ENCODE measurements around the gene TBCD. TPM values are rescaled to one million over a fixed set of nuclear protein-coding genes. Genes with fewer than 3 reads are reported as not detected.
A peak's percentile ranks its signal among the peaks of the same experiment; 100 is the strongest.

Gene TBCD
- polyA plus RNA-seq, 3 donors from 2014 or later: 70.2 to 142 (median 99.7) TPM

DNA sequence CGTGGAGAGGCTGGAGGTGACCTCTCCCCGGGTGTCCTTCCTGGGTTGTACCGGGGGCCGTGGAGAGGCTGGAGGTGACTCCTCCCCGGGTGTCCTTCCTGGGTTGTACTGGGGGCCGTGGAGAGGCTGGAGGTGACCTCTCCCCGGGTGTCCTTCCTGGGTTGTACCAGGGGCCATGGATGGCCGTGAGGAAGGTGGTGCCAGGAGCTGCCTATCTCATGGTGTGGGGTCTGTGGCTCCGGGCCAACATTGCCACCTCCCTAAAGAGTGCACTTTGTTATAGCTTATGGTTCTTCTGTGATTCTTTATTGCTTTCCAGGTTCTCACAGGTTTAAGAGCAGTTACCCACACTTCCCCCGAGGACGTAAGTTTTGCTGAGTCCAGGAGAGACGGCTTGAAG lies 174.2 kb downstream of the TBCD start:
- Mint-ChIP-seq H3K36me3 (peaks cover 12 to 30% (median 22%) of the 10 kb centered on the region in 3 donors), H3K27ac (no peak overlapping the region), H3K9me3 (no peaks in the 10 kb centered on the region), H3K4me1 (peaks cover 5 to 10% of the 10 kb centered on the region in 2 donors), H3K4me3 (no peak overlapping the region), H3K27me3 (ENCODE audit: low read depth in 3 of 3) (peaks cover 3 to 4% (median 3%) of the 10 kb centered on the region in 3 donors)
- DNase-seq: no peak

DNA sequence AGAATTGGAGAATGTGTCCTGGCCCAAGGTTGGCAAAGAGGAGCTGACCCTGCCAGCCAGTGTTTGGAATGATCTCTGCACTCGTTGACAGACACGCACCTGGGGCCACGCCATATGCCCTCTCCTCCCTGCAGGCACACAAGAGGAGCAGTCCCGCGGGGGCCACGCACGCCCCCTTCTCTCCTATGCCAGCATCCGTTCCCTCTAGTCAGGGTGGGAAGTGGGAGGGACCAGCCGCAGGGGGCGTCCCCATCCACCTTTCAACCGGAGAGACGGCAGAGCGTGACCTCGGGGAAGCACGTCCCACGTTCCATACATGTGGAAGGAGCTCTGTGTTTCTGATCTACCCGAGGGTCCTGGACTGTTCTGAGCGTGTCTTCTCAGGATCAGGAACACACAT lies 174.9 kb downstream of the TBCD start:
- no peak overlapping the region for H3K4me3 Mint-ChIP-seq
- no peak overlapping the region for H3K27ac Mint-ChIP-seq
- H3K9me3 Mint-ChIP-seq: no peaks in the 10 kb centered on the region
- H3K4me1 Mint-ChIP-seq: peaks cover 5 to 10% of the 10 kb centered on the region in 2 donors
- H3K27me3 Mint-ChIP-seq (ENCODE audit: low read depth in 3 of 3): peaks cover 3 to 4% (median 3%) of the 10 kb centered on the region in 3 donors
- no peak for DNase-seq
- H3K36me3 Mint-ChIP-seq: peaks cover 17 to 31% (median 26%) of the 10 kb centered on the region in 3 donors

DNA sequence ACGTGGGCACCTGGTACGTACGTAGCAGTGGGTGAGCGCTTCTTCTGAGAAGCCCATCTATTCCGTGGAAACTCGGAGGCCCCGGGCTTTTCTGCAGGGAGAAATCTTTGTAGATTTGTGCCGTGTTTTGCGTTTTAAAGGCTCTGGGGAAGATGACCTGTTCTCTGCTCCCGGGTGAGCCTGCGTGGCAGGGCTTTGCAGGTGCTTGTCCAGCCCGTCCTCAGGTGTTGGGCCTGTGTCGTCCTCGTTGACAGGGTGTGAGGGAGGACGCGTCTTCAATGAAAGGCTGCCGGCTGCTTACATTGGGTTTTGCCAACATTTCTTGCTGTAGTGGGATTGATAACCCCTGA lies 175.4 kb downstream of the TBCD start:
- Mint-ChIP-seq H3K4me1 (peaks cover 5 to 10% of the 10 kb centered on the region in 2 donors), H3K4me3 (no peak overlapping the region), H3K36me3 (peaks cover 23 to 34% (median 30%) of the 10 kb centered on the region in 3 donors), H3K27ac (no peak overlapping the region), H3K27me3 (ENCODE audit: low read depth in 3 of 3) (peaks cover 0 to 4% (median 3%) of the 10 kb centered on the region in 3 donors), H3K9me3 (no peaks in the 10 kb centered on the region)
- DNase-seq: no peak

DNA sequence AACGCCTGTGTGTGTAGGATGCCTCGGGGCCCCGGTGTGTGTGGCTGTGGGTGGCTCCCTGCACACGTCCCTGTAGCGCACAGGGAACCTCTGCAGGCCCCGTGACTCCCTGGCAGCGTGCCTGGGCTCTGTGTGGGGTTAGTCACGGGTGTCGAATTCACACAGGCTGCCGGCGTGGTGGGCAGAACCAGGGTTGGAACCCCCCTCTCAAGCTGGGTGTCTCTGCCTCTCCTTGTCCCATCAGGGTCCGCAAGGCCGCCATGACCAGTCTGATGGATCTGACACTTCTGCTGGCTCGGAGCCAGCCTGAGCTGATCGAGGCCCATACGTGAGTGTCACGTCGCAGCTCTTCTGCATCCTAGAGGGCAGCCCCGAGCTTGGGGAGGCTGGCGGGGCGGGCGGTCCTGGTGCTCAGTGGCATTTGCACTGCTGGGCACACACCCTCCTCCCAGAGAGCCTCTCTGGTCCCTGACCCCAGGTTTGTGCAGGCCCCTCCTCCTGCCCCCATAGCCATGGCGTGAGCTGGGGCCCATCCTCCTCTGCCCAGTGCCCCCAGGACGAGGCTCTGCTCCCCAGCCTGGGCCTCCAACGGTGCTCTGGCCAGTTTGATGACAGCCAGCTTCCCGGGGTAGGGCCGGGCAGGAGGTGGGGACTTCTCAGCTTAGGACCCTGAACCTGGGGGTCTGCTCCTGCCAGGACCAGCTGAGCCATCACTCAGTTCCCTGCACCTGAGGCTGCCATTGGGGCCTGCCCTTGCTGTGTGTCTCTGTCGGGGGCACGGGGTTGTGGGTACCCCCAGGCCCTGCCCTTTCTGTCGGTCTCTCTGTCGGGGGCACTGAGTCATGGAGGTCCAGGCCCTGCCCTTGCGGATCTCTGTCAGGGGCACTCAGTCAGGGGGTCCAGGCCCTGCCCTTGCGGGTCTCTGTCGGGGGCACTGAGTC lies 176.1 kb downstream of the TBCD start:
- no peak overlapping the region for H3K27ac Mint-ChIP-seq
- peaks cover 2 to 4% of the 10 kb centered on the region in 2 donors for H3K4me1 Mint-ChIP-seq
- H3K4me3 Mint-ChIP-seq: no peak overlapping the region
- DNase-seq: no peak
- H3K36me3 Mint-ChIP-seq: peaks cover 26 to 38% (median 29%) of the 10 kb centered on the region in 3 donors
- H3K9me3 Mint-ChIP-seq: no peaks in the 10 kb centered on the region
- H3K27me3 Mint-ChIP-seq (ENCODE audit: low read depth in 3 of 3): peaks cover 0 to 4% (median 3%) of the 10 kb centered on the region in 3 donors

DNA sequence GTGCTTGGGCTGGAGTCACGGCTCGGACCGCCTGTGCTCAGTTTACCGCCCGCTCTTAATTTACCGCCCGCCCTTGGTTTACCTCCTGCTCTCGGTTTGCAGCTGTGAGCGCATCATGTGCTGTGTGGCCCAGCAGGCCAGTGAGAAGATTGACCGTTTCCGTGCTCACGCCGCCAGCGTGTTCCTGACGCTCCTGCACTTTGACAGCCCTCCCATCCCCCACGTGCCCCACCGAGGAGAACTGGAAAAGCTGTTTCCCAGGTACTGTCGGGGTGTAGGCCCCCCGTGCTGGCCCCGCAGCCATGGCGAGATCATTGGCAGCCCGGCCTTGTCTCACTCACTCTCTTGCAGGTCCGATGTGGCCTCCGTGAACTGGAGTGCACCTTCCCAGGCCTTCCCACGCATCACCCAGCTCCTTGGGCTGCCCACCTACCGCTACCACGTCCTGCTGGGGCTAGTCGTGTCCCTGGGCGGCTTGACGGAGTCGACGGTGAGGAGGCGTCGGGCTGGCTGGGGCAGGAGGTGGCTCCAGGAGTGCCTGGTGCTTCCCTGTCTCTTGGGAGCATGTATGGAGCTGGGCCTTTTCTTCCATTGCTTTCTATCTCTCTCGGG lies 177.3 kb downstream of the TBCD start:
- Mint-ChIP-seq H3K4me3 (no peak overlapping the region), H3K36me3 (peaks cover 26 to 38% (median 29%) of the 10 kb centered on the region in 3 donors), H3K27me3 (ENCODE audit: low read depth in 3 of 3) (peaks cover 0 to 4% (median 3%) of the 10 kb centered on the region in 3 donors), H3K4me1 (no peaks in the 10 kb centered on the region), H3K9me3 (no peaks in the 10 kb centered on the region), H3K27ac (no peak overlapping the region)
- DNase-seq: no peak

DNA sequence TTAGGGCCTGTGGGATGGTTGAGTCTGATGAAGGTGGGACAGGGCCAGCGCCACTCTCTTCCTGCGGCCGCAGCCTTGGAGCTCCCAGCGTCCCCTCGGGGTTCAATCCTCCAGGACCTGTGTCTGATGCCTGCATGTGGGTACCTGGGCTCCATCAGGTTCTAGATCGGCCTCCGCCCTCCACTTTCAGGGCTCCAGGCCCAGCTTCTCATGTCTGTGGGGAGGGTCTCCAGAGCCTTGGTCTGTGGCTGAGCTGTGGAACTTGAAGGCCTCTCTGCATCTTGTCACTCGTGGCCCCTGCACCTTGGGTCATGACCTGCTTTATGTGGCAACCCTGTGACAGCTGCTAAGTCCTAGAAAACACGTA lies 177.8 kb downstream of the TBCD start:
- Mint-ChIP-seq H3K4me3 (no peak overlapping the region), H3K27me3 (ENCODE audit: low read depth in 3 of 3) (peaks cover 0 to 3% (median 2%) of the 10 kb centered on the region in 3 donors), H3K27ac (no peak overlapping the region), H3K4me1 (no peaks in the 10 kb centered on the region), H3K36me3 (peaks cover 26 to 35% (median 27%) of the 10 kb centered on the region in 3 donors), H3K9me3 (no peaks in the 10 kb centered on the region)
- DNase-seq: no peak

DNA sequence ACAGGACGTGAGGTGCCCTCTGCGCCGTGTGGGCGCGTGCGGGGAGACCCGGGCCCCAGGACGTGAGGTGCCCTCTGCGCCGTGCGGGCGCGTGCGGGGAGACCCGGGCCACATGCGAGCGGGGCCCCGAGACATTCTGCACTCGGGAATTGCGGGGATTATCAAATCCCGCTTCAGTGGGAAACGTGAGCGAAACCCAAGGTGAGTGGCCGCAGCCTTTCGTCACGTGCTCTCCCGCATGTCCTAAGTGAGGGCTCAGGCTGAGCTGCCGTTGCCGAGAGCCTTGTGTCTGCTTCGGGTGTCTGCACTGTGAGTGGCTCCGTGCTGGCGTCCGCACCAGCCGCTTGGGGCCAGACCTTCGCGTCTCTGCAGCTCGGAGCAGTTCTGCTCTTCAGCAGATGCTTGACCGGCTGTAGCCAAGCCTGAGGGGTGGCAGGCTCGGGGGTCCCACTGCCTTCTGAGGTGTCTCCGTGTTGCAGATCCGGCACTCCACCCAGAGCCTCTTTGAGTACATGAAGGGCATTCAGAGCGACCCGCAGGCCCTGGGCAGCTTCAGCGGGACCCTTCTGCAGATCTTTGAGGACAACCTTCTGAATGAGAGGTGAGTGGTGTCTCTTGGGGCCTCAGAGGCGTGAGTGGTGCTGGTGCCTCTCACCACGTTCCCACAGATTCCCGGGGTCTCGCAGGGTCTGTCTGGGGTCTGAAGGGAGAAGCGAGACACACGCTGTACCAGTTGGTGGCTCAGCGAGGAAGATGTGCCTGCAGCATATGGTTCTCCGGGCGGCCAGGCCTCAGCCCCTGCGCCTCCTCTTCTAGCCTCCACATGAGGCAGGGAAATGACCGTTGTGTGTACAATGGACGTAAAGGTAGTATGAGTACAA lies 178.4 kb downstream of the TBCD start:
- Mint-ChIP-seq H3K4me3 (no peak overlapping the region), H3K4me1 (no peaks in the 10 kb centered on the region), H3K9me3 (no peaks in the 10 kb centered on the region), H3K27me3 (ENCODE audit: low read depth in 3 of 3) (peaks cover 0 to 3% (median 2%) of the 10 kb centered on the region in 3 donors), H3K27ac (no peak overlapping the region), H3K36me3 (peaks cover 26 to 39% (median 30%) of the 10 kb centered on the region in 3 donors)
- DNase-seq: no peak

DNA sequence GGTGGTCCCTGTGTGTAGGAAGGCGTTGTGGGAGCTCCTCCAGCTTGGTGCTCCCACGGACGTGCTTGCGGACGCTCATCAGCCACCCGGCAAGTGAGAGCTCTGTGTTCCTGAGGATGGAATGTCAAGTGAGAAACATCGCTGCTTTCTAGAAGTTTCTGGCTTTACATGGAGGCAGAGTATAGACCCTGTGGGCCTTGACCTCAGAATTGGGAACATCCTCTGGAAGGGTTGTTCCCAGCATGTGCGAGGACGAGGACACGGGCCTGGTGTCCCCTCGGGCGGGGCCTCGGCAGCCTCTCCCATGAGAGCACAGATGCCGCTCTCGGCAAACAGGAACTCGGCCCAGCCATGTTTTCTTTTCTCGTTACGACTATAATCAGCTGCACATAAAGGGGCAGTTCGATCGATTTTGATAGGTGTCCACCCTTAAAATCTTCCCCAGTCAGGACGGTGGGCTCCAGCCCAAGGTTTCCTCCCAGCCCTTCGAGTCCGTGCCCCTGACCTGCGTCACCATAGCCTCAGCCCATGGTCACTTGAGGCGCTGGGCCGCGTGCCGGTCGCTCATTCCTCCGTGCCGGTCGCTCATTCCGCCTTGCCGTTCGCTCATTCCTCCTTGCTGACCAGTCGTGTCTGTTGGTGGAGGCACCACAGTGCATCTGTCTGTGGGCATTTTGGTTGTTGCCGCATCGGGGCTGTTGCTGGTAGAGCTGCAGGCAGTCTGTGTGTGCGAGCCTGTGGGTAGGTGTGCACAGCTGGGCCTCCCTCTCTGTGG lies 179.2 kb downstream of the TBCD start:
- no peaks in the 10 kb centered on the region for H3K4me1 Mint-ChIP-seq
- no peak overlapping the region for H3K4me3 Mint-ChIP-seq
- no peak overlapping the region for H3K27ac Mint-ChIP-seq
- no peak for DNase-seq
- H3K9me3 Mint-ChIP-seq: no peaks in the 10 kb centered on the region
- peaks cover 29 to 47% (median 37%) of the 10 kb centered on the region in 3 donors for H3K36me3 Mint-ChIP-seq
- H3K27me3 Mint-ChIP-seq (ENCODE audit: low read depth in 3 of 3): peaks cover 0 to 3% (median 2%) of the 10 kb centered on the region in 3 donors

DNA sequence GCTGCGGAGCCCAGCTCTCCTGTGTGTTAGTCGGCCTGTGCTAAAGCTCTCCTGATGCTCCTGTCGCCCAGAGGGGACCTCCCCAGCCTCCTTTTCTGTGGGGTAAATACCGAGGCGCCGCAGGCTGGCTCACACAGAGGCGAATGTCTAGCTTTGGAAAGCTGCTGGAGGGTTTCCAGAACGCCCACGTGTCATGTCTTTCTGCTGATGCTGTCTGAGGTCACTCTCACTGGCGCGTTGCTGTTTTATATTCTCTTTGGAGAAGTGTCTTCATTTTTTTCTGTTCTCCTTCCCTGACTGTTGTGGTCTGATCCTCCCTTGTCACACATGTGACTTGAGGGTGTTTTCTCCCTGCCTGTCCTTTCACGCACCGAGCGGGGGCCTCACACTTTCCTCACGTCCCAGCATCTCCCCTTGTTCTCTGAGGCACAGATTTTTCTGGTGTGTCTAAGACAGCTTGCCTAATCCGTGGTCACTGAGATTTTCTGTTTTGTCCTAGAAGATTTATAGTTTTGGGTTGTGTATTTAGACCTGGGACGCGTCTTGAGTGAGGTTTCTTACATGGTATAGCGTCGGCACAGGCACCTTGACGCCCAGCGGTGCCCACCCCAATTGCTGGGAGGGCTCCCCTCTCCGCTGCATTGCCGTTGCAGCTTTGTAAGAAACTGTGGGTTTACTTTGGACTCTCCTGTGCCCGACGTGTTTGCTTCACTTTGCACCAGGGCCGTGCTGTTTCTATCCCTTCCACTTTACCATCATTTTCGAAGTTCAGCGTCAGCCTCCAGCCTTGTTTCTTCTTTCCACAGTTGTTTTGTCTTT lies 180.0 kb downstream of the TBCD start:
- H3K4me1 Mint-ChIP-seq: no peaks in the 10 kb centered on the region
- H3K4me3 Mint-ChIP-seq: no peak overlapping the region
- peaks cover 25 to 43% (median 31%) of the 10 kb centered on the region in 3 donors for H3K36me3 Mint-ChIP-seq
- no peaks in the 10 kb centered on the region for H3K9me3 Mint-ChIP-seq
- peak overlapping the region in 1 of 6 donors; percentile 37 for H3K27ac Mint-ChIP-seq
- peaks cover 0 to 3% (median 2%) of the 10 kb centered on the region in 3 donors for H3K27me3 Mint-ChIP-seq (ENCODE audit: low read depth in 3 of 3)
- DNase-seq: no peak

DNA sequence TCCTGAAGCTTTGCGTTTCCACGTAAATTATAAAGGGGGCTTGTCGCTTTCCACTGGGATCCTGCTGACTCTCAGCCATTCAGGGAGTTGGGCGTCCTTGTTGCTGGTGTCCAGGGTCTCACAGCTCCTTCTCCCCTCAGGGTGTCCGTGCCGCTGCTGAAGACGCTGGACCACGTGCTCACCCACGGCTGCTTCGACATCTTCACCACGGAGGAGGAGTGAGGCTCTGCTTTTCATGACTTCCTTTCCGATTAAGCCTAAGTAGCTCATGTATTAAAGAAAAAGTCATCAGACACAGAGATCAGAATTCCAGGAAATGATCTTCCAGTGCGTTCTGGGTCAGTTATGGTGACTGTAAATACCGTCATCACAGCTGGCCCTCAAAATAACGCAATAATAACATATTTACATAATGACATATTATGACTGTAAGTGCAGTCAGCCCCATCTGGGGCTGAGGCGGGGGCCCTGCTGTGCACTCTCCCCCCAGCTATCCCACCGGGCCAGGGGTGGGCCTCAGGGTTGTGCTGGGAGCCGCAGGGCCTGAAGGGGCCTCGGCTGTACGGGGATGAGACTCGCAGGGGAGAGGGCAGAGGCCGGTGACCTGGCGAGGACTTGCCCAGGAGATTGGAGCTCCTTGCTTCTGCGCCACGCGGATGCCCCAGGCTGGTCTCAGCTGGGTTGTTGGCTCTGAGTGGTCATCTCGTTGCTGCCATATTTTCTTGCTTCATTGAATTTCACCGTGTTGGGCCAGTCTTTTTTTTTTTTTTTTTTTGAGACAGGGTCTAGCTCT lies 180.8 kb downstream of the TBCD start:
- H3K4me3 Mint-ChIP-seq: no peak overlapping the region
- no peaks in the 10 kb centered on the region for H3K4me1 Mint-ChIP-seq
- peaks cover 0 to 3% (median 2%) of the 10 kb centered on the region in 3 donors for H3K27me3 Mint-ChIP-seq (ENCODE audit: low read depth in 3 of 3)
- peaks cover 25 to 42% (median 31%) of the 10 kb centered on the region in 3 donors for H3K36me3 Mint-ChIP-seq
- H3K9me3 Mint-ChIP-seq: no peaks in the 10 kb centered on the region
- H3K27ac Mint-ChIP-seq: no peak overlapping the region
- DNase-seq: no peak

DNA sequence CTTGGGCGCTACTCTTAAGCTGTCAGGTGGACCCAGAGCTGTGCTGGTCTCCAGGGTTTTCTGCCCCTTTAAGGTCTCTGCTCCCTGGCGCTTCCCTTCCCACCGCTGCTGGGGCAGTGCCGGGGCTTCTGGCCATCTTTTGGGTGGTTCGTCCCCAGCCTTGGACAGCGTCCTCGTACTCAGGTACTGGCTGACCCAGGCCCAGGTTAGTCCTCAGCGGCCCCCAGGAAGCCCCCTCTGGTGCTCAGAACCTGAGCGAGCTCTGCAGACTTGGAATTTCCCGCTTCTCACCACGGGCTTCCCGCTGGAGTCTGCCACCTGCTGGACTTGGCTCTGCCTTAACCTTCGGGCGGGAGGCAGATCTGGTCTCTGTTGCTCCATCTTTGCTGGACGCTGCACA lies 182.0 kb downstream of the TBCD start:
- DNase-seq: no peak
- Mint-ChIP-seq H3K36me3 (peaks cover 30 to 47% (median 37%) of the 10 kb centered on the region in 3 donors), H3K9me3 (no peaks in the 10 kb centered on the region), H3K4me1 (no peaks in the 10 kb centered on the region), H3K27ac (no peak overlapping the region), H3K27me3 (ENCODE audit: low read depth in 3 of 3) (peaks cover 0 to 9% (median 2%) of the 10 kb centered on the region in 3 donors), H3K4me3 (no peak overlapping the region)
